HepG2 (cell line): ENCODE data around the gene SOCS3. TPM values are rescaled to one million over a fixed set of nuclear protein-coding genes. Genes with fewer than 3 reads are reported as not detected.

Source experiments
- ATAC-seq: fragments of 200-7000 bp; cut with Tn5 transposase; 3 replicates; pipeline ENCODE4 v1.9.1; 2020; ENCODE audit warnings: mild to moderate bottlenecking, moderate library complexity
- BruUV-seq: library from RNA; stranded (reverse); fragments of 400-500 nt; replicated peaks from 2 replicates; lab custom pipeline; 2021; lab: Mats Ljungman, UMichigan
- CTCF ChIA-PET: fragments of 300-600 bp; formaldehyde crosslinking; extraction: SDS; loops from one replicate; lab custom pipeline; 2021; ENCODE audit warnings: low total read pairs, inconsistent platforms, low intra/inter-chr PET ratio; lab: Yijun Ruan, JAX
- POLR2A ChIA-PET: fragments of 350-600 bp; sonication (Branson Sonifier 250); formaldehyde crosslinking; loops from one replicate; lab custom pipeline; 2020; ENCODE audit warnings: antibody characterized with exemption, inconsistent platforms; lab: Yijun Ruan, JAX
- DNase-seq: peaks from one replicate; pipeline ENCODE4 v3.0.0-alpha.2; 2015; ENCODE audit warnings: low spot score
- FAIRE-seq: peaks from 3 replicates; lab custom pipeline; 2011; peaks lifted over from hg19 to GRCh38; lab: Jason Lieb, UNC
- H2AFZ ChIP-seq: one replicate; pipeline ENCODE4 v1.6.1; 2011; ENCODE audit warnings: low read length, inconsistent platforms
- H3K27ac ChIP-seq: fragments of 300-600 bp; 3 replicates; pipeline ENCODE4 v1.8.0; 2011; ENCODE audit warnings: mixed run types, mild to moderate bottlenecking, mixed read lengths, low read length, inconsistent platforms; ENCODE audit not compliant: insufficient read depth; ENCODE audit errors: extremely low read length
- H3K27me3 ChIP-seq, 2 experiments: fragments of 200-600 bp in 1 of 2; 2 replicates in 1 of 2; 3 replicates in 1 of 2; pipeline versions ENCODE4 v1.6.0 to v1.8.0; 2011; ENCODE audit warnings: low read length in 2 of 2, mild to moderate bottlenecking in 2 of 2, moderate library complexity in 2 of 2, inconsistent platforms in 1 of 2; ENCODE audit not compliant: insufficient read depth in 2 of 2, control insufficient read depth in 1 of 2
- H3K36me3 ChIP-seq, 2 experiments: fragments of 200-600 bp in 1 of 2; replicated peaks in 1 of 2; 2 replicates in 1 of 2; 3 replicates in 1 of 2; pipeline versions ENCODE4 v1.5.1 to v1.8.0; 2011; ENCODE audit warnings: low read length in 2 of 2, inconsistent platforms in 1 of 2; ENCODE audit not compliant: insufficient read depth in 2 of 2, control insufficient read depth in 1 of 2
- H3K4me1 ChIP-seq: 2 replicates; pipeline ENCODE4 v1.5.1; 2012; ENCODE audit warnings: low read length, inconsistent platforms; ENCODE audit not compliant: insufficient read depth
- H3K4me2 ChIP-seq: 2 replicates; pipeline ENCODE4 v1.6.0; 2011; ENCODE audit warnings: low read depth, low read length, inconsistent platforms
- H3K4me3 ChIP-seq, 3 experiments: fragments of 200-600 bp in 1 of 3; sonication (generic), shearing (Covaris generic) in 1 of 3; replicated peaks in 1 of 3; 2 replicates each; pipeline ENCODE4 v1.5.1; 2011 to 2016; ENCODE audit warnings: low read length in 3 of 3, inconsistent platforms in 2 of 3, low read depth in 2 of 3, mild to moderate bottlenecking in 2 of 3, control low read depth in 1 of 3, mixed read lengths in 1 of 3; ENCODE audit not compliant: insufficient read depth in 1 of 3
- H3K79me2 ChIP-seq: one replicate; pipeline ENCODE4 v1.6.1; 2011; ENCODE audit warnings: low read length, inconsistent platforms; ENCODE audit not compliant: insufficient read depth
- H3K9ac ChIP-seq: 2 replicates; pipeline ENCODE4 v1.6.0; 2011; ENCODE audit warnings: mild to moderate bottlenecking, low read depth, low read length, inconsistent platforms; ENCODE audit not compliant: insufficient read depth
- H3K9me3 ChIP-seq: 2 replicates; pipeline ENCODE4 v1.5.1; 2012; ENCODE audit warnings: mild to moderate bottlenecking, low read length
- H4K20me1 ChIP-seq: 2 replicates; pipeline ENCODE4 v1.6.0; 2011; ENCODE audit warnings: inconsistent platforms, mild to moderate bottlenecking, low read length, moderate library complexity; ENCODE audit not compliant: insufficient read depth
- FIP1L1 ChIP-seq: fragments of 200-400 bp; formaldehyde crosslinking; IDR thresholded peaks from 2 replicates; pipeline ENCODE4 v1.6.1; 2018; ENCODE audit warnings: low read depth, mild to moderate bottlenecking, low read length, moderate library complexity, borderline replicate concordance; ENCODE audit not compliant: insufficient read depth
- NFYC ChIP-seq: IDR thresholded peaks from 2 replicates; pipeline ENCODE4 v1.6.1; 2016; ENCODE audit warnings: missing genetic modification reagents, missing compliant biosample characterization
- WGBS: methylation state at CpG from one replicate; pipeline ENCODE4 v1.1.6; 2017; ENCODE audit warnings: low lambda C conversion rate; 5-methylcytosine and 5-hydroxymethylcytosine counted together
- in situ Hi-C: cut with HindIII; loops from 2 replicates; pipeline ENCODE4 v1.10.0; 2017; ENCODE audit warnings: low pct_unique_long_range_greater_than_20kb; ENCODE audit not compliant: extremely low pct_ligation_motif_present
- intact Hi-C: fragments of 100-400 bp; cut with micrococcal nuclease; formaldehyde crosslinking; loops from one replicate; pipeline ENCODE4 v1.10.0; 2022; ENCODE audit not compliant: unreplicated experiment
- polyA plus RNA-seq, 8 experiments: library from polyadenylated mRNA; depleted of rRNA in 3 of 8; stranded (reverse) in 7 of 8; unstranded in 1 of 8; fragments of >200 nt; fragmentation: Illumina TruSeq in 4 of 8; extraction: Trizol in 4 of 8; gene quantifications; 2 replicates each; pipeline versions ENCODE4 v1.2.1 to v1.2.3, GENCODE V29; 2011 to 2016; ENCODE audit warnings: low read depth in 4 of 8, missing spikeins in 1 of 8, mixed read lengths in 1 of 8; ENCODE audit not compliant: insufficient read depth in 1 of 8
- total RNA-seq, 5 experiments: library from RNA; depleted of rRNA; stranded (reverse); fragments of >200 nt; fragmentation: Illumina TruSeq; extraction: Trizol; gene quantifications; 2 replicates each; pipeline ENCODE4 v1.2.3, GENCODE V29; 2016; ENCODE audit warnings: low read depth in 1 of 5
- TF ChIP-seq, protein P1 (sequence below): sonication (generic); formaldehyde crosslinking; IDR thresholded peaks from 2 replicates; pipeline ENCODE4 v1.5.1; 2020; ENCODE audit warnings: missing genetic modification reagents, mild to moderate bottlenecking, borderline replicate concordance
- TF ChIP-seq, protein P2 (sequence below): sonication (generic); formaldehyde crosslinking; IDR thresholded peaks from 2 replicates; pipeline ENCODE4 v1.9.0; 2022; ENCODE audit warnings: missing genetic modification reagents, mild to moderate bottlenecking, borderline replicate concordance
- TF ChIP-seq, protein P3 (sequence below): sonication (generic); formaldehyde crosslinking; IDR thresholded peaks from 2 replicates; pipeline ENCODE4 v1.4.0; 2020; ENCODE audit warnings: mild to moderate bottlenecking, missing genetic modification reagents

SOCS3 gene
- total and polyA plus RNA-seq, 2 of the 13 experiments (the other 11 are each of a cell fraction or from before 2014, with no cell fraction given): 0.77 to 2.4 TPM

DNA sequence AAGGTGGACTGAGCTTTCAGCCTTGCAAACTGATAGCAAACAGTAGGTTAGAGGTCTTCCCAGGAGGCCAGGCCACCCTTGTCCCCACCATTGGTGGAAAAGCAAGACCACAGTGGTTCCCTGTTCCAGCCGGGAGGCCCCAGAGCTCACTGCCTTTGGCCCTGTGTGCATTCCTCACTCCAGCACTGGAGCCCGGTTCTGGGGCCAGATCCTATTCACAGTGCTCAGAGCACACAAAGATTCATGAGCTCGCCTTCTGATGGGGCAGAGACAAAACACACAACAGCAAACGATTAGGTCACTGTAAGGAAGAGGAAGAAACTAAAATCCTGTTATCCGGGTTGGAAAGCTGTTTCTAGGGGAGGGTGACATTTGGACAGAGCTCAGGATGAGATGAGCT lies 13.0 kb upstream of the SOCS3 start (continued):
- TF ChIP-seq, protein P1, sequence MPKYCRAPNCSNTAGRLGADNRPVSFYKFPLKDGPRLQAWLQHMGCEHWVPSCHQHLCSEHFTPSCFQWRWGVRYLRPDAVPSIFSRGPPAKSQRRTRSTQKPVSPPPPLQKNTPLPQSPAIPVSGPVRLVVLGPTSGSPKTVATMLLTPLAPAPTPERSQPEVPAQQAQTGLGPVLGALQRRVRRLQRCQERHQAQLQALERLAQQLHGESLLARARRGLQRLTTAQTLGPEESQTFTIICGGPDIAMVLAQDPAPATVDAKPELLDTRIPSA (CRISPR knock-in tag): no peak
- TF ChIP-seq NFYC (CRISPR knock-in tag): no peak
- TF ChIP-seq, protein P2, sequence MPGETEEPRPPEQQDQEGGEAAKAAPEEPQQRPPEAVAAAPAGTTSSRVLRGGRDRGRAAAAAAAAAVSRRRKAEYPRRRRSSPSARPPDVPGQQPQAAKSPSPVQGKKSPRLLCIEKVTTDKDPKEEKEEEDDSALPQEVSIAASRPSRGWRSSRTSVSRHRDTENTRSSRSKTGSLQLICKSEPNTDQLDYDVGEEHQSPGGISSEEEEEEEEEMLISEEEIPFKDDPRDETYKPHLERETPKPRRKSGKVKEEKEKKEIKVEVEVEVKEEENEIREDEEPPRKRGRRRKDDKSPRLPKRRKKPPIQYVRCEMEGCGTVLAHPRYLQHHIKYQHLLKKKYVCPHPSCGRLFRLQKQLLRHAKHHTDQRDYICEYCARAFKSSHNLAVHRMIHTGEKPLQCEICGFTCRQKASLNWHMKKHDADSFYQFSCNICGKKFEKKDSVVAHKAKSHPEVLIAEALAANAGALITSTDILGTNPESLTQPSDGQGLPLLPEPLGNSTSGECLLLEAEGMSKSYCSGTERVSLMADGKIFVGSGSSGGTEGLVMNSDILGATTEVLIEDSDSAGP (CRISPR knock-in tag): peak; percentile 44; the same call in 1 of the 2 replicates
- TF ChIP-seq, protein P3, sequence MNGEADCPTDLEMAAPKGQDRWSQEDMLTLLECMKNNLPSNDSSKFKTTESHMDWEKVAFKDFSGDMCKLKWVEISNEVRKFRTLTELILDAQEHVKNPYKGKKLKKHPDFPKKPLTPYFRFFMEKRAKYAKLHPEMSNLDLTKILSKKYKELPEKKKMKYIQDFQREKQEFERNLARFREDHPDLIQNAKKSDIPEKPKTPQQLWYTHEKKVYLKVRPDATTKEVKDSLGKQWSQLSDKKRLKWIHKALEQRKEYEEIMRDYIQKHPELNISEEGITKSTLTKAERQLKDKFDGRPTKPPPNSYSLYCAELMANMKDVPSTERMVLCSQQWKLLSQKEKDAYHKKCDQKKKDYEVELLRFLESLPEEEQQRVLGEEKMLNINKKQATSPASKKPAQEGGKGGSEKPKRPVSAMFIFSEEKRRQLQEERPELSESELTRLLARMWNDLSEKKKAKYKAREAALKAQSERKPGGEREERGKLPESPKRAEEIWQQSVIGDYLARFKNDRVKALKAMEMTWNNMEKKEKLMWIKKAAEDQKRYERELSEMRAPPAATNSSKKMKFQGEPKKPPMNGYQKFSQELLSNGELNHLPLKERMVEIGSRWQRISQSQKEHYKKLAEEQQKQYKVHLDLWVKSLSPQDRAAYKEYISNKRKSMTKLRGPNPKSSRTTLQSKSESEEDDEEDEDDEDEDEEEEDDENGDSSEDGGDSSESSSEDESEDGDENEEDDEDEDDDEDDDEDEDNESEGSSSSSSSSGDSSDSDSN (CRISPR knock-in tag): 0 out of 2 replicates have a peak, but pooled peaks have one; percentile 25

DNA sequence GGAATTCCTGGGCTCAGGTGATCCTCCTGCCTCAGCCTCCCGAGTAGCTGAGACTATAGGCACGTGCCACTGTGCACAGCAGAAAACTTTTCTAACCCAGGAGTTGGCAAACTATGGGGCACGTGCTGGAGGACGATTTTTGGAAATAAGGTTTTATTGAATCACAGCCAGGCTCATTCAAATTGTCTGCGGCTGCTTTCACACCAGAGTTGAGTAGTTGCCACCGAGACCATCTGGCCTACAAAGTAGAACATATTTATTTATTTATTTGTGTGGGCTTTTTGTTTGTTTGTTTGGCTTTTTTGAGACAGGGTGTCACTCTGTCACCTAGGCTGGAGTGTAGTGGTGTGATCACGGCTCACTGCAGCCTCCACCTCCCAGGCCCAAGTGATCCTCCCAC lies 11.2 kb upstream of the SOCS3 start:
- Histone ChIP-seq H2AFZ (no peak overlapping the region), H3K4me1 (peaks cover 48% of the 10 kb centered on the region), H3K9ac (no peak overlapping the region), H4K20me1 (no peaks in the 10 kb centered on the region), H3K4me3 (no peak overlapping the region), H3K4me2 (no peak overlapping the region), H3K27me3 (peaks cover 9 to 52% of the 10 kb centered on the region in 2 experiments; a peak in 4 of 5 replicates), H3K36me3 (no peaks in the 10 kb centered on the region)
- FAIRE-seq: no peak
- no peak for DNase-seq
- no TSS peak for BruUV-seq
- CTCF ChIA-PET: no interaction called here
- ATAC-seq: no peak
- POLR2A ChIA-PET: interaction anchor here (1.2 to 1.5 kb wide), 2 partner anchors 8 to 10 kb away, joined by 3 read pairs; no protein-coding TSS in a partner anchor
- WGBS: 53% methylated on average over 7 of the region's 7 CpGs
- intact Hi-C loops: loop anchor here (10.0 kb wide), 1 partner anchor 56 kb away; no protein-coding TSS in a partner anchor
- no peak for TF ChIP-seq FIP1L1
- TF ChIP-seq, all 625 proteins: peak for 0
- Histone ChIP-seq H3K27ac (no peak overlapping the region), H3K9me3 (no peaks in the 10 kb centered on the region), H3K79me2 (no peaks in the 10 kb centered on the region)
- in situ Hi-C loops: no loop called here
